ENCODE data around the gene LRWD1. TPM values are rescaled to one million over a fixed set of nuclear protein-coding genes. Genes with fewer than 3 reads are reported as not detected.
A peak's percentile ranks its signal among the peaks of the same experiment; 100 is the strongest.

LRWD1 gene
- total and polyA plus RNA-seq, 9 of the 15 experiments (the other 6 are each of a cell fraction or from before 2014, with no cell fraction given): 0.61 to 66.0 (median 33.2) TPM

GRCh38 chr7:102451371-102452054 lies 13.3 kb upstream of the LRWD1 start (continued):
- TF ChIP-seq YY1 (IDR thresholded peaks at IDR 0.05; ENCODE audit: borderline replicate concordance in 1 of 3, control insufficient read depth in 1 of 3, extremely low read depth in 1 of 3, insufficient read depth in 3 of 3, insufficient read length in 1 of 3, insufficient replicate concordance in 2 of 3, low read depth in 1 of 3, low read length in 2 of 3): peak in 2 of 3 experiments; percentile 34 to 69
- TF ChIP-seq ZNF780A (CRISPR knock-in tag; IDR thresholded peaks at IDR 0.05): no peak
- 0 out of 4 replicates have a peak, but pooled peaks of 1 of the 2 experiments have one; percentile 32 for TF ChIP-seq UBTF (IDR thresholded peaks at IDR 0.05; ENCODE audit: borderline replicate concordance in 1 of 2, low read depth in 2 of 2, low read length in 2 of 2)
- TF ChIP-seq ATF3 (IDR thresholded peaks at IDR 0.05): no peak; the same call in 1 of the 2 replicates
- 0 out of 2 replicates have a peak, but pooled peaks have one; percentile 38 for TF ChIP-seq ATF3 (CRISPR knock-in tag; conservative IDR thresholded peaks at IDR 0.05)
- TF ChIP-seq POLR2G (IDR thresholded peaks at IDR 0.05; ENCODE audit: low read depth, low read length): peak; percentile 71
- no peak for TF ChIP-seq ZFPM2 (CRISPR knock-in tag; IDR thresholded peaks at IDR 0.05)
- TF ChIP-seq SP1 (CRISPR knock-in tag; IDR thresholded peaks at IDR 0.05): peak; percentile 54
- TF ChIP-seq ZFX (CRISPR knock-in tag; IDR thresholded peaks at IDR 0.05): peak; percentile 42
- 0 out of 2 replicates have a peak, but pooled peaks have one; percentile 14 for TF ChIP-seq SUPT5H (IDR thresholded peaks at IDR 0.05)
- TF ChIP-seq POU5F1 (IDR thresholded peaks at IDR 0.05; ENCODE audit: borderline replicate concordance, low read depth, low read length, partially characterized antibody): no peak
- TF ChIP-seq ZNF395 (CRISPR knock-in tag; IDR thresholded peaks at IDR 0.05): no peak
- 0 out of 4 replicates have a peak, but pooled peaks of 1 of the 2 experiments have one; percentile 17 for TF ChIP-seq RCOR1 (IDR thresholded peaks at IDR 0.05; ENCODE audit: borderline replicate concordance in 1 of 2, low read depth in 2 of 2, low read length in 2 of 2)
- 0 out of 2 replicates have a peak, but pooled peaks have one; percentile 44 for TF ChIP-seq MBD1 (CRISPR knock-in tag; IDR thresholded peaks at IDR 0.05)
- no peak for TF ChIP-seq DPF2 (IDR thresholded peaks at IDR 0.05)

Data from K562 (cell line).